Stimulated activated naive CD8-positive, alpha-beta T cell treated with anti-CD3 and anti-CD28 coated beads, Interleukin-15, Interleukin-2, amounts not matched to agents 100 U/mL and 50 U/mL, for 24 hours (primary cell): ENCODE data around the gene MACIR.
"Not testable (repeated sequence)": the region's sequence is repeated elsewhere in the genome, so short reads cannot be mapped to it uniquely, and the experiment has no call there.

Experiments
- ATAC-seq: fragments of 150-1000 bp; cut with Tn5 transposase; one replicate; pipeline ENCODE4 v1.10.0; 2021
- DNase-seq: peaks from one replicate; pipeline ENCODE4 v3.0.0; 2021

Gene MACIR

GRCh38 chr5:103258368-103258956 is at the start of gene MACIR:
MACIR (plus strand) TSS chr5:103258763; CDS start chr5:103275920, 17,157 bp downstream.
- peak; percentile 92 for DNase-seq
- ATAC-seq, result peak; percentile 95

GRCh38 chr5:103209065-103209464 is 49.5 kb upstream of the MACIR start:
- ATAC-seq, result no peak

GRCh38 chr5:103210952-103211351 is 47.6 kb upstream of the MACIR start:
- DNase-seq (no peak), ATAC-seq (no peak)

More at GRCh38 chr5:103209065-103209464, 49.5 kb upstream of the MACIR start:
- DNase-seq, result no peak

- ATAC-seq (no peak), DNase-seq (no peak)
These were observed 46.7 kb upstream of the MACIR start for GRCh38 chr5:103211576-103212561.

DNA sequence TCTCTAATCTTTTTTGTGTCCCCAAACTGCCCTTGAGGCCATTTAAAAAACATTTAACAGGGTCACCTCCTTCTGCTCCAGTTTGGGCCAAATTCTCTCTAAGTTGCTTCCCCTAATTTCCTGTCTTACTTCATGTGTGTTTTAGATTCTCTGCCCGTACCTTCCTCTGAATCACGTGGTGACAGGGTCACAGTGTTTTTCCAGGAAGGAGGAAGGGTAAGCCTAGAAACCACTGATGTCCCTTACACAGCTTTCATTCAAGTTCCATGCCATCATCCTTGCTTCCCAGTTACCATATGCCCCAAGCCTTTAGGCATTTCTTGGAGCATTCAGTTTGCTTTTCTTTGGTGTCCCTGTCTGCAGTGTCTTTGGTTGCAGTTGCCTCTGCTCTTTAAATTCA is 42.4 kb upstream of the MACIR start:
- no peak for DNase-seq
- ATAC-seq, result no peak

DNA sequence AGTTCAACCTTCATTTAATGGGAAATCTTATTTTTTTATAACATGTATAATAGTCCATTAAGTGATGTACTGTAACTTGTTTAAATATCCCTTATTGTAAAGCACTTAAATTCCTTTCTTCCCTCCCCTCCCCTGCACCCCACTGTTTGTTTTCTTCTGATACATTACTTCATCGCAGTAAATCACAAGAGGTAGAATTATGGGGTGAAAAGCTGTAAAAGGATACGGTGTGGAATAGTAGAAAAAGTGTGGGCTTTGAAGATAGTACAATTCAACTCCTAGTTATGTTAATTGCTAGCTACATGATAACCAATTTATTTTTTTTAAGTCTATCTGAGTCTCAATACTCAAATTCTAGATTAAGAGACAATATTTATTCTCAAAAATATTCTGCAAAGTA is 41.9 kb upstream of the MACIR start:
- ATAC-seq, result no peak
- no peak for DNase-seq

GRCh38 chr5:103217101-103217500 is 41.5 kb upstream of the MACIR start:
- DNase-seq, result no peak
- ATAC-seq, result no peak

DNA sequence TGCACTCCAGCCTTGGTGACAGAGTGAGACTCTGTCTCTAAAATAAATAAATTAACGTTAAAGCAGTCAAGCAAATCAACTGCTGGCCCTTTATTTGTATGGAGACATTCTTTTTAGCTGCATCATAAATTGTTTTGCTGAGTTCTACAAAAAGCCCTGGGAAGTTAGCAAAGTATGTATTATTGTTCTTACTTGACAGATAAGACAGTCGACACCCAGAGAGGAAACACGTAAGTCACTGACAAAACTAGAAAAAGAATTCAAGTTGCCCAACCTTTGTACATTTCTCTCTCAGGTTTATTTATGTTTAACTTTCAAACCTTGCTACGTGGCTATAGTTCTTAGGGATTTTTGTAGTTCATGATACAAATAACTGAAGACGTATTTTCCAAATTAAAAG is 40.4 kb upstream of the MACIR start:
- DNase-seq (no peak), ATAC-seq (no peak)

GRCh38 chr5:103219074-103219473 is 39.5 kb upstream of the MACIR start:
- not testable (repeated sequence) for DNase-seq, ATAC-seq

DNA sequence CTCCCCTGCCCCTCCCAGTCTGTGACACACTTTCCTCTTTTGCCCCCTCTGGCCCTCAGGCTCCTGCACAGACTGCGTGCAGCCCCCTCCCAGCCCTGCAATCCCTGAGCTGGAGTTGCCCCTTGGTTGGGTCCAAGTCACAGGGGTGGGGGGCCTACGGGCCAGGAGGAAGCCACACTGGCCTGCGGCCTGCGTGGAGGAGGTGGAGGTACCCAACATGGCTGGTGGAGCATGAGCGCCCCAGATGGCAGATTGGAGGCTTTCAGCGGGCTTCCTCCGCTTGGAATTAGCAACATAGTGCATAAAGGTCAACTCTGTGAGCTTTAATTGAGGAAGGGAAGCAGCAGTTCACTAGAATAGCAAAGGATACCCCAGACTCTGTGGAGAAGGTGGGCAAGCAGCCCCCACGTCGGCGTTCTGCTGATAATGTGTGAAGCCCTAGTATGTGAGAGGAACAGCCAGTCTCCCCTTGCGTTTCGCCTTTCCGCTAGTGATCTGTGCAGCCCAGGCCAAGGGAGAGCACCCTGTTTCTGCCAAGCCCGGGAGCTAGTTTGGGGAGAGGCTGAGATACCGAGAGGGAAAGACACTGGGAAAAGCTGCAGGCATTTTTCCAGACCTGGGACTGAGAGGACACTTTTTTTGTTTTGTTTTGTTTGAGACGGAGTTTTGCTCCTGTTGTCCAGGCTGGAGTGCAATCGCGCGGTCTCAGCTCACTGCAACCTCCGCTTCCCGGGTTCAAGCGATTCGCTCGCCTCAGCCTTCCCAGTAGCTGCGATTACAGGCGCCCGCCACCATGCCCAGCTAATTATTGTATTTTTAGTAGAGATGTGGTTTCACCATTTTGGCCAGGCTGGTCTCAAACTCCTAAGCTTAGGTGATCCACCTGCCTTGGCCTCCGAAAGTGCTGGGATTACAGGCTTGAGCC is 35.3 kb upstream of the MACIR start:
- DNase-seq (no peak), ATAC-seq (no peak)

GRCh38 chr5:103224118-103224893 is 34.3 kb upstream of the MACIR start:
- ATAC-seq (peak; percentile 94), DNase-seq (peak; percentile 37)

DNA sequence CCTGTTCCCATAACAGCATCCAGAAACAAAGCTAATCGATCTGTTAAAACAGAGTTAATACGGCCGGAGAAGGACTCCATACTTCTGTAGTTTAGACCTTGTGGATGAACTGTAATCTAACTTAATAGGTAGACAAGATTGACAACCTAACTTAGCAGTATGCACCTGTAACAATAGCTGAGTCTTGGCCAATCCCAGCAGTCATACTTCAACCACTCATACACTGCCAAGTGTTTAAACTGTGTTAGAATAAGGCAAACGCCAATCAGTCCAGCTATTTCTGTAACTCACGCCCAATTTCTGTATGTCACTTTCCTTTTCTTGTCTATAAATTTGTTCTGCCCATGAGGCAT is 33.7 kb upstream of the MACIR start:
- ATAC-seq (no peak), DNase-seq (no peak)

DNA sequence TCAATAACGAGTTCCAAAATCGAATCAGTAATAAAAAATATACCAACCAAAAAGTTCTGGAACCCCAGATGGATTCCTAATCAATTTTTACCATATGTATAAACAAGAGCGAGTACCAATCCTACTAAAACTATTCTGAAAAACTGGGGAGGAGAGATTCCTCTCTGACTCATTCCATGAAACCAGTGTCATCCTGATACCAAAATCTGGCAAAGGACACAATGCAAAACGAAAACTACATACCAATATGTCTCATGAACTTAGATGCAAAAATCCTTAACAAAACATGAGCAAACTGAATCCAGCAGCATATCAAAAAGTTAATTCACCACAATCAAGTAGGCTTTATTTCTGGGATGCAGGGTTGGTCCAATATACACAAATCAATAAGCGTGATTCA is 30.5 kb upstream of the MACIR start:
- ATAC-seq (no peak), DNase-seq (no peak)

- ATAC-seq (no peak), DNase-seq (no peak)
These were observed 30.0 kb upstream of the MACIR start for GRCh38 chr5:103228588-103228987.

GRCh38 chr5:103232393-103232999 is 26.1 kb upstream of the MACIR start:
- DNase-seq, result no peak
- ATAC-seq, result peak; percentile 65

GRCh38 chr5:103234239-103234975 is 24.2 kb upstream of the MACIR start:
- ATAC-seq, result no peak
- DNase-seq, result no peak

DNA sequence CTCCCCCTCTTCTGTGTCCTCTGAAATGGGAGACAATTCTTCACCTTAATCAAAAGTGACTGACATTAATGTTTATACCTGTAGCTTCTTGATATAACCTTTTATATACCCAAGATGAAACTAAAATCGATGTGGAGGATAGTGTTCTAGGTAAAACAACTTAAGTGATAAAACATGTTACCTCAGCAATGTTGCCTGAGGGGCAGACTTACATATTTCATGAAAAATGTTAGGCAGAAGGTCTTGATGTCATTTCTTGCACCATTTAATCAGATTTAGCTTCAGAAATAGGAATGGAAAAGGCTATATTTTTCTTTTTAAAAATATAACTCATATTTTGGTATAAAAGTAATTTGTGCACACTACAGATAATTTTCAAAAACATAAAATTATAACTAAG is 22.7 kb upstream of the MACIR start:
- ATAC-seq (no peak), DNase-seq (no peak)

GRCh38 chr5:103237778-103238177 is 20.8 kb upstream of the MACIR start:
- no peak for ATAC-seq
- no peak for DNase-seq

GRCh38 chr5:103243665-103244064 is 14.9 kb upstream of the MACIR start:
- ATAC-seq, result no peak
- no peak for DNase-seq

DNA sequence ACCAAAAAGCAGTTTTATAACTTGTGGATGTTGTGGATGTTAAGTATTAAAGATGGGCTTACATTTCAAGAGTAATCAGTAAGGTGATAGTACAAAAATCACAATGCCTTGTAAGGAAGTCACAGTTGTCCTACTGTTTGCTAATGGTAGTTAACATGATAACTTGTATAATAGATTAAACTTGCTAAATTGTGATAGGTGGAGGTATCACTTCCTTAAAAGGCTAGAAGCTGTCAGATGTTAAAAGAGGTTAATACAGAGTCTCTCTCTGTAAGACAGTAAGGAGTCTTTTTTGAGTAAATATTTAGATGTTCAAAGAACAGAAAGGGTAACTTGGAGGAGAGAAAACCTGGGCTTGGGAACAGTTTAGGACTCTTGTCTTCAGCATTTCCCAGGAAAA is 14.2 kb upstream of the MACIR start:
- no peak for ATAC-seq

GRCh38 chr5:103245761-103246160 is 12.8 kb upstream of the MACIR start:
- no peak for DNase-seq

More for the DNA sequence above, 14.2 kb upstream of the MACIR start:
- DNase-seq, result no peak

More at GRCh38 chr5:103245761-103246160, 12.8 kb upstream of the MACIR start:
- no peak for ATAC-seq
